Measurements from ENCODE around the gene CAB39L.
A peak's percentile ranks its signal among the peaks of the same experiment; 100 is the strongest.
"Not testable (repeated sequence)": the region's sequence is repeated elsewhere in the genome, so short reads cannot be mapped to it uniquely, and the experiment has no call there.

Gene CAB39L

GRCh38 chr13:49305792-49306425 lies 138.0 kb downstream of the CAB39L start:
- peak; percentile 46 for DNase-seq

- DNase-seq: peak; percentile 86
These were observed 138.8 kb downstream of the CAB39L start for GRCh38 chr13:49304763-49305700.

GRCh38 chr13:49304356-49304755 lies 139.5 kb downstream of the CAB39L start:
- DNase-seq: no peak

GRCh38 chr13:49303533-49304252 lies 140.2 kb downstream of the CAB39L start:
- DNase-seq: no peak

- DNase-seq: peak; percentile 9
These were observed 141.0 kb downstream of the CAB39L start for GRCh38 chr13:49302817-49303216.

GRCh38 chr13:49302222-49302621 lies 141.6 kb downstream of the CAB39L start:
- DNase-seq: no peak

GRCh38 chr13:49300739-49301589 lies 142.9 kb downstream of the CAB39L start:
- DNase-seq: peak; percentile 79

GRCh38 chr13:49300276-49300675 lies 143.6 kb downstream of the CAB39L start:
- no peak for DNase-seq

GRCh38 chr13:49298903-49299605 lies 144.8 kb downstream of the CAB39L start:
- DNase-seq: no peak

GRCh38 chr13:49298416-49298815 lies 145.4 kb downstream of the CAB39L start:
- DNase-seq: no peak

GRCh38 chr13:49297338-49297737 lies 146.5 kb downstream of the CAB39L start:
- no peak for DNase-seq

- no peak for DNase-seq
These were observed 147.2 kb downstream of the CAB39L start for GRCh38 chr13:49296659-49297058.

- no peak for DNase-seq
These were observed 148.6 kb downstream of the CAB39L start for GRCh38 chr13:49295244-49295643.

GRCh38 chr13:49294723-49295122 lies 149.1 kb downstream of the CAB39L start:
- not testable (repeated sequence) for DNase-seq

- peak; percentile 74 for DNase-seq
These were observed 150.9 kb downstream of the CAB39L start for GRCh38 chr13:49292742-49293486.

GRCh38 chr13:49288458-49288857 lies 155.4 kb downstream of the CAB39L start:
- no peak for DNase-seq

GRCh38 chr13:49287995-49288394 lies 155.9 kb downstream of the CAB39L start:
- DNase-seq: no peak

- DNase-seq: no peak
These were observed 164.0 kb downstream of the CAB39L start for GRCh38 chr13:49279885-49280284.

GRCh38 chr13:49279112-49279511 lies 164.8 kb downstream of the CAB39L start:
- no peak for DNase-seq

- DNase-seq: no peak
These were observed 165.7 kb downstream of the CAB39L start for GRCh38 chr13:49278211-49278610.

GRCh38 chr13:49272296-49272695 lies 171.6 kb downstream of the CAB39L start:
- DNase-seq: peak; percentile 6
